Measurements from ENCODE around the gene TSN.
A peak's percentile ranks its signal among the peaks of the same experiment; 100 is the strongest.
"Not testable (repeated sequence)": the region's sequence is repeated elsewhere in the genome, so short reads cannot be mapped to it uniquely, and the experiment has no call there.

The TSN gene

DNA sequence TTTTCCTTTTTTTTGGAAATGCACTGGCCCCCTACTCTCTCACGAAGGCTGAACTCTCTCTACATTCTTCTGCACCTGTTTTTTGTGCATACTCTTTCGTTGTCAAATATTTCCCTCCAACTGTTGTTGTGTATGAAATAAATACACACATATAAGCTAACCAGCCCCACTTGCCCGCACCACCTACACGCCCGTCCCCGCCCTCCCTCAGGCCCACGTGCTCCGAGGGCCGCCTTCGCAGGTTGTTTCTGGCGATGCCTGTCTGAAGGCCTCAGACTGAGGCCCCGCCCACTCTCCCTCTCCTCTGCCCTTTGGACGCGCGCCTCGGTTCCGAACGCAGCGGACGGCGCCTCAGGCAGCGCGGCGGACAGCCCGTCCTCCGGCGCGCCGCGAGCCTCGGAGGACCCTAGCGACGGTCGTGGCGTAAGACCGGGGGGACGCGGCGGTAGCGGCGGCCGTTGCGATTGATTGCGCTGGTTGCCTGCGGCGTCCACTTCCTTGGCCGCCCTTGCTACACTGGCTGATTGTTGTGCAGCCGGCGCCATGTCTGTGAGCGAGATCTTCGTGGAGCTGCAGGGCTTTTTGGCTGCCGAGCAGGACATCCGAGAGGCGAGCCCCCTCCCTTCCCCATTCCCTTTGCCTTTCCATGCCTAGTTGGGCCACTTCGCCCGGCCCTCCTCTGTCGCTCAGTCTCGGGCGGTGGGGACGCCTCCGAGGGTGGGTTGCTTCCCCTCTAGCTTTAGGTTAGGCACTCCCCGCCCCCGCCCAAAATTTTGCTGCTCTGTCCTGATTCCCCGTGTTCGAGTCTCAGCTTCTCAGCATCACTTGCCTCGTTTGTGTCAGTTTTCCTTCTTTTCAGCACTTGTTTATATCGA is at the start of gene TSN:
TSS of gene TSN (plus strand) at position 415 of the 875 bp plus-strand sequence. CDS start at position 544, 129 bp downstream.
- FAIRE-seq: peak; percentile 76

DNA sequence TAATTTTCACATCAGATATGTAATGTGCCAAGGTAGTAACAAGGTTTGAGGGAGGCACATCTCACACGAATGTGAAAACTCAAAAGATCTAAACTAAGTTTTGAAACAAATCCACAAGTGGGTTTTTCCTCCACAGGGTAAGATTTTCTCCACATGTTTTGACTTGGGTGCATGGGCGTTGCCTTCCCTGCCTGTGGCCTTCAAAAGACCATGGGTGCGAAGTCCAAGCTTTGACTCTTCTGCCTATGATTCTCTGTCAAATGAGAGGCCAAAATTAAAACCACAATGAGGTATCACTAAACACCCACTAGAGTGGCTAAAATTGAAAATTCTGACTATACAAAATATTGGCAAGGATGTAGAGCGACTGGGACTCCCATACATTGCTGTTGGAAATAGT is 49.5 kb upstream of the TSN start:
- no peak for FAIRE-seq

DNA sequence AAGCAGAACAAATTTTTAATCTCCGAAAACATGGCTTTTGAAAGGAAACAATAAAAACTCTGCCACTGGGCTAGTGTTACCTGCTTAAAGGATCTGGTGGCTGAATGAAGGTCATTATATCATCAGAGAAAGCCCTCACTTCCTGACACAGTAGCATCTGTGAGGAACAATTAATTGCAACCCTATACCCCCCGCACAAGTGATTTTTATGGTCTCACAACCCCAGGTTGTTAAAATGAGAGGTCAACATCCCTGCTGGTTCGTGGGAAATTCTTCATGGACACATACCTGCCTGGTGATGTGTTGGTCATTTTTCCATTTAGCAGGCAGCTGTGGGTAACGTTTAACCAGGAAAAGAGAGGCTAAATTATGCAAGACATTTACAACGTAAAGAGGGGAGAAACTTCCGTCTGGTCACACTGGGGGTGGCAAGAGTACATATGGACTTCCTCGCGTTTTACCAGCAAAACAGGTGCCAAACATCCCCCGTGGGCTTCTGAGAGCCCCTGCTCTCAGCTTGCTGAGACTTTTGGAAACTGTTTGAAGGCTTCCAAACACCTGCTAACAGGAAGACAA is 48.0 kb upstream of the TSN start:
- no peak for FAIRE-seq

DNA sequence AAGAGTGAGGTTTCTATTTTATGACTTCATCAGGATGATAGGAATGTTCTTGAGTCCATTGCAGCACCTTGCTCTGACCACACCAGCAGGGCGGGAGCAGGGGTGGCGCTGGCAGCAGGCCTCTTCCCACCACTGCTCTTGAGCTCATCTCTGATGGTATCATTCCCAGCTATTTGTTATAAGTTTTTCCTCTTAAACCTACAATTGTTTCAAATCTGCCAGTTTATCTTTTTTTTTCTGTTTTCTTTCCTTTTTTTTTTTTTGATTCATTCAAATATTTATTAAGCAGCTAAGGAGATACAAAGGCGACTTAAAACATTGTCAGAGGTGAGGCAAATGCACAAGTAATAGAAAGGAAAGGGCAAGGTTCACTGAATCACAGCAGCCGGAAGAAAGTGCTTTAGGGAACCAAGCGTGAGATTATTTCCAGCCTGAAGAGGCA is 47.5 kb upstream of the TSN start:
- no peak for FAIRE-seq

DNA sequence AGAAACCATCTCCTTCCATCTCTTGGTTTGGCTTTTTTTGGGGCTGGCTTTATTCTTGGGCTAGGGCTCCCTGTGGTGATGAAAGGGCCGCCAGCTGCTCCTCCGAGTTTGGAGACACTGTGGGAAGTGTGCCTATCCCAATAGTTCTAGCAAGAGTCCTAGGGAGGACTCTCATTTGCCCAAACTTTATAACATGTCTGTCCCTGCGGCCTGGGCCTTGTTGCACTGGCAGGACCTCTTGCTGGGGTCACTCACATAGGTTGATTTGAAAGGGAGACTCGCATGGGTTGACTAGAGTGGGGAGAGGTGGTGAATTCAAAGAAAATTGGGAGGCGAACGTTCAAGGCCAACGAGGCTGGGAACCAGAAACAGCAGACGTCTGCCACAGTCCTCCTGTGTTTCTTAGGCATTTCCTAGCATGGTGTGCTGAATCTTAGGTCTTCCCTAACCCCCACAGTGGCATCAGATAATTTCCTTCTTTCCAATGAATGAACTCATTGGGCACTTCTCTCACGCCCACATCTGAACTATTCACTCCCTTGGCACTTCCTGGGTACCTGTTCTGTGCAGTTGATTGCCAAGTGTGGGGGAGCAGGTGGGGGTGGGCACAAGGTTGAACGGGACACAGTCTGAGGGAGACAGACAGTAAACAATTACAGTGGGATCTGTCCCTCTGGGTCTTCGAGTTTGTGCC is 45.5 kb upstream of the TSN start:
- FAIRE-seq: no peak

DNA sequence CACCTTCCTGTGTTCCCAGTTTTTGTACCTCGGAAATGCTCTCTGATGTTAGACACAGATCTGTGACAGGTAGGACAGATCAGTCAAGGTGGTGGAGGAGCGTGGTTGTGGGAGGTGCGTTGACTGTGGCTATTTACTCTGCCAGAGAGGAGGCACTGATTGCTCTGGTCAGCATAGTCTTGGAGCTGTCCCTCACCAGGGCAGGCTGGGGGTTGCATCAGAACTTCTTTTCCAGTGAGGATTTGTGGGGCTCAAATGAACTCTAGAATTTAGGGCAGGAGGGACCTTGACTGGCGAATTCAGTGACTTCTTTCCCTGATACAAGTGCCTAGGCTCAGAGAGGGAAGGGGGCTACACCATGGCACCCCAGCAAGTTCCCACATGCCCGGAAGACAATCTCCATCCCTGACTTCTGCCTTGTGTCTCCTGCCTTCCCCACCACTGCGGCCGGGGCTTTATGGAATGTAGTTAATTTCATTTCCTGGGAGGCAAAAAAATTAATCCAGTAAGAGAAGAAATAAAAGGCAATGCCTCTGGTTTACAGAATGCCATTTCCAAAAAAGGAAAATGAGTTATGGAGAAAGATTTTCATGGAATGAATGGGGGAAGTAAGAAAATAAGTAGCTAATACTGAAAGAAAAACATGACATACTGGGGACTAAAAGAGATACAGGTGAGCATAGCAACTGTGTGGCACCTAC is 44.8 kb upstream of the TSN start:
- no peak for FAIRE-seq

DNA sequence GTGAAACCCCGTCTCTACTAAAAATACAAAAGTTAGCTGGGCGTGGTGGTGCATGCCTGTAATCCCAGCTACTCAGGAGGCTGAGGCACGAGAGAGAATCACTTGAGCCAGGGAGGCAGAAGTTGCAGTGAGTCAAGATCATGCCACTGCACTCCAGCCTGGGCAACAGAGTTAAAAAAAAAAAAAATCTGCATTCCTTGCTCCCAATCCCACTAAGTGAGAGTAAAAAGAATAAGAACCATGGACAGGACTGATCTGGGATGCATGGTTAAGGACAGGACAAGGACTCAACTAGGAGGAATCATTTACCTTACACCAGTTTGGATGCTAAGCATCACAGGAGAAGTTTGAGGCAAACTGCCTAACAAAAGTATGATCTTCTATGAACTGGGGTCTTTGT is 44.0 kb upstream of the TSN start:
- not testable (repeated sequence) for FAIRE-seq

DNA sequence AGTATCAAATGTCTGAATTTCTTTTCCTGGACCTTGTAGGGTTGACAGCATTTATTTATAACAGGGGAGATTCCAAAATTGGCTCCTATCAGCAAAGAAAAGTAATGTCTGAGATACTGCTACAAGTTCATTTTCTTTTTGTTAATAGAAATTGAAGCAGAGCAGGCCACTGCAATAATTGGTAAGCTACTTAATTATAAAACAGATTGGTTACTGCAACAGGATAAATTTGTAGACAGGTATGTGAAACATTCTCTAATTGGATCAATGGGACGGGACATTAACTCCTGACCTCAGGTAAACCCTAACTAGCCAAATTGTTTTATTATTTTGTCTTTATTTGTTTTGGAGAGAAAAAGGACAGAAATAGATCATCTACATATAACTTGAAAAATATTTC is 39.3 kb upstream of the TSN start:
- FAIRE-seq: no peak

DNA sequence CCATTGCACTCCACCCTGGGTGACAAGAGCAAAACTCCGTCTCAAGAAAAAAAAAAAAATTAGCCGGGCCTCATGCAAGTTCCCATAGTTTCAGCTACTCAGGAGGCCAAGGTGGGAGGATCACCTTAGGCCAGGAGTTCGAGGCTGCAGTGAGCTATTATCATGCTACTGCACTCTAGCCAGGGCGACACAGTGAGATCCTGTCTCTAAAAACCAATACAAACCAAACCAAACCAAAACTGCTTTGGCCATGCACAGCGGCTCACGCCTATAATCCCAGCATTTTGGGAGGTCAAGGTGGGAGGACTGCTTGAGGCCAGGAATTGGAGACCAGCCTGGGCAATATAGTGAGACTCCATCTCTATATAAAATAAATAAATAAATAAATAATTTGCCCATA is 37.9 kb upstream of the TSN start:
- no peak for FAIRE-seq

DNA sequence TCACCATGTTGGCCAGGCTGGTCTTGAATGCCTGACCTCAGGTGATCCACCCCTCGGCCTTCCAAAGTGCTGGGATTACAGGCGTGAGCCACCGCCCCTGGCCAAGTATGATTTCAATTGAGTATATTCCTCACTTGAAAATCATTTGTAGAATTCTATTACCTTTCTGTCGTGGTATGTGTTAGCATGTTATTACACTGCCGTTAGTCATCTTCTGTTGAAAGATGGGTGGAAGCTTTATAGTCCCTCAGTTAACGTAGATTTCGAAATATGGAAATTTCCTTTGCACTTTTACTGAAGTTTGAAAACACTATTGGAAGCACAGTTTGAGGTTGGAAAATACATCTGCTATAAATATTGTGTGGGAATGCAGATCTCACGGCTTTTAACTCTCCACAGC is 33.5 kb upstream of the TSN start:
- no peak for FAIRE-seq

DNA sequence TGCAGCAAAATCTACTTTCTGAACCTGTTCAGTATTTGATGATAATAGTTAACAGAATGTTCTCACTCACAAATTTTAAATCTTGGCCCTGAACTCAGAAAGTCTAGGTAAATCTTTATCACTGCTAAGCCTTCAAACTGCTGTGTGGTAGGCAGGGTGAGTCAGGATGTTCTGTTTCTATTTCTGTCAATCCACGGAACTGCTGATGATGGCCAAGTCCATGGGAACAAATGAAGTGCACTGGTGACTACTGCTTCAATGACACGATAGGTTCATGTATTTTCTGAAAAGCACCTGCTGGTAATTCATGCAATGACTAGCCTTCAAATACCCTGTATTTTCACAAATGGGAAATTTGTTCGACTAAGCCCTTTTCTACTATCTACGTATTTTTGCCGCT is 33.0 kb upstream of the TSN start:
- FAIRE-seq: no peak

DNA sequence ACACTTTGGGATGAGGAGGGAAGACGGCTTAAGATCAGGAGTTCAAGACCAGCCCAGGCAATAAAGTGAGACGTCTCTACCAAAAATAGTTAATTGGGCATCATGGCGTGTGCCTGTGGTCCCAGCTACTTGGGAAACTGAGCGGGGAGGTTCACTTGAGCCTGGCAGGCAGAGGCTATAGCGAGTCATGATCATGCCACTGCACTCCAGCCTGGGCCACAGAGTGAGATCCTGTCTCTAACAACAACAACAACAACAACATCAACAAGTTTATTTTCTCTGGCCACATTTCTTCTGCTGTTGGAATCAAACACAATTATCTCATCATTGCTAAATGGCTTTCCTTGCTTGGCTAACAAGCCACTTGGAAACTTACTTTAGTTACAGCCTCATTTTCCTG is 32.1 kb upstream of the TSN start:
- FAIRE-seq: no peak

DNA sequence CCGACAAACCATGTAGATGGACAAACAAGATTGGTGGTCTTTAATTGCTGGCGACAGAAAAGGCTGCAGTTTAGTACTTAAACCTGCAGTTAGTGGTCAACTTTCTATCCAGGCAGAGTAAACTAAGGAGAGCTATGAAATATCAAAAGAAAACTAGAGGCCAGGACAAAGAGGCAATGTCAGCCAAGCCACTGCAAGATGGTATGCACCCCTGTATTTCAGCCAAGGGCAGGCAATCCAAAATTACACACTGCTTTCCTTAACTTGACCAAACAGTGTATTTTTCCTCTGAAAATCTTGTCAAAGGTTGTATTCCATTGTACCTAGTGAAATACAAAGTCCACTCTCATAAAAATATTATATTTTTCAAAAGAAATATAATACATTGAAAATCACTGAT is 28.1 kb upstream of the TSN start:
- FAIRE-seq: no peak

DNA sequence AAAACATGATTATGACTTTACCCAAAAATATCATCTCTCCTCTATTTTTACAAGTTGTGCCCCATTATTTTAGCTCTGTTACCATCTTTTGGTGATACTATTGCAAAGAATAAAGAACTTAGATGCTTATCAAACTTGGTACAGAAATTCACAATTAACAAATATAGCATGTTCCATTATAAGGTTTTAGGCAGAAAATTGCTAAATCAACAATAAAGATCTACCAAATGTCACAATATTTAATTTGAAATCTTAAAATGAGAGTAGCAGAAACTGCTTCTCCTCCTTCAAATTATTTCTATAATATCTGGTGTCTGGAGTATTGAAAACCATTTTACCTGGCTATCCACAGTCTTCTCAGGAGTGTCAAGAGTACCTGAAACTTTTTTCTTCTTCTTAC is 27.5 kb upstream of the TSN start:
- FAIRE-seq: no peak

DNA sequence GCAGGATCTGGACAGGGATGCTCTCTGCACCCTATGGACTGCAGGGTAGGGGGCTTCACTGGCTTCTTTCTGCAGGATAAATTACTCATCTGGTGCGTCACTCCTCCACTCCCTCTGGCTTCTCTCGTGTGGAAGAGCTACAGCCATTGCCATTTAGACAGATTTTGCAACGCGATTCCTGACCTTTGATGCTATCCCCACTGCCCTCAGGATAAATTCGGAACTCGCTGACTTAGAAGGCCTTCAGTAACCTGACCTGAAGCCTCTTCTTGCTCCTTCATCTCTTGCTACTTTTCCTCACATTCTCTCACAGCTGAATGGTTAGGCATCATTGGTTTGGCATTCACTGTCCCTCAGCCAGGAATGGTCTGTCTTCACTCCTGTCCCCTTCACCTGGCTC is 24.1 kb upstream of the TSN start:
- no peak for FAIRE-seq

DNA sequence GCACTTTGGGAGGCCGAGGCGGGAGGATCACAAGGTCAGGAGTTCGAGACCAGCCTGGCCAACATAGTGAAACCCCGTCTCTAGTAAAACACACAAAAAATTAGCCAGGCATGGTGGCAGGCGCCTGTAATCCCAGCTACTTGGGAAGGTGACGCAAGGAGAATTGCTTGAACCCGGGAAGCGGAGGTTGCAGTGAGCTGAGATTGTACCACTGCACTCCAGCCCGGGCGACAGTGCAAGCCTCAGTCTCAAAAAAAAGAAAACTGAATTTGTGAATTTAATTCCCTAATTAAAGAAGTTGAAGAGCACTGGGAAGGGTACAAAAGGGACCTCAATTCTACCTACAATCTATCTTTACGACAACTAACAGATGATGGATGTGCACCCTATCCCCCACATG is 20.9 kb upstream of the TSN start:
- not testable (repeated sequence) for FAIRE-seq

DNA sequence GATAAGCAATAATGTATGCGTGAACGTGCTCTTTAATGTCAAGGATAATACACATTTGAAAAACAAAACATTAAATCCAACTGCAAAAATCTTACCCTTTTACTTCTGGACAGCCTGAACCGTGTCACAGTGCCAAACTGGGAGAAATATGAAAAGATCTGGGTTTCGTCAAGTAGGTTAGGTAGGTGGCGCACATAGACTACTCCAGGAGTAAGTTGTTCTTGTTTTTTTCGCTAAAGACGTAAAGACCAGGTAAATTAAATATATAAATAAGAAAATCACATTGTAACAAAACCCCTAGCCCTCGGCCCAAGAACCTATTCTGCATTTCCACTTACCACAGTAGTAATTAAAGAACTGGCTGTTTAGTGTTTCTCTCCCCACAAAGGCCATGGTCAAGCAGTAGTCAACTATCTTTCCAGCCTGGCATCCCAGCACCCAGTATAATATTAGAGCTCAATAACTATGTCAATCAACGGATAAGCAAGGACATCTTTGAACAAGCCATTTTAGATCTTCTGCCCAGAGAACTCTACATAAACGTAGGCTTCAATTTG is 19.9 kb upstream of the TSN start:
- no peak for FAIRE-seq

DNA sequence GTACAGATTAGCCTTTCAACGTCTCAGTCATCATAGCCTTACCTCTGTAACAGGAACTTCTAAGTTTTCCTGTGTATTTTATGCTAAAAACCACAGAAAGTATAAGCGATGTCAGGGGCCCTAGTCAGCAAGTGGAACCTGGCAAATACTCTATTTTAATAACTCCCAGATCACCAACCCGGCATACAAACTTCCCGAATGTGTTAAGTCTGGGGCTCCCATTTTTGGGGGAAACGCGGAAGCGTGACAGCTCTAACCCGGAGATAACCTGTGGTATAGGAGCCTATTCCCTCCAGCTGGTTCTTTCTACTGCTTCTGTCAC is 19.4 kb upstream of the TSN start:
- FAIRE-seq: no peak

DNA sequence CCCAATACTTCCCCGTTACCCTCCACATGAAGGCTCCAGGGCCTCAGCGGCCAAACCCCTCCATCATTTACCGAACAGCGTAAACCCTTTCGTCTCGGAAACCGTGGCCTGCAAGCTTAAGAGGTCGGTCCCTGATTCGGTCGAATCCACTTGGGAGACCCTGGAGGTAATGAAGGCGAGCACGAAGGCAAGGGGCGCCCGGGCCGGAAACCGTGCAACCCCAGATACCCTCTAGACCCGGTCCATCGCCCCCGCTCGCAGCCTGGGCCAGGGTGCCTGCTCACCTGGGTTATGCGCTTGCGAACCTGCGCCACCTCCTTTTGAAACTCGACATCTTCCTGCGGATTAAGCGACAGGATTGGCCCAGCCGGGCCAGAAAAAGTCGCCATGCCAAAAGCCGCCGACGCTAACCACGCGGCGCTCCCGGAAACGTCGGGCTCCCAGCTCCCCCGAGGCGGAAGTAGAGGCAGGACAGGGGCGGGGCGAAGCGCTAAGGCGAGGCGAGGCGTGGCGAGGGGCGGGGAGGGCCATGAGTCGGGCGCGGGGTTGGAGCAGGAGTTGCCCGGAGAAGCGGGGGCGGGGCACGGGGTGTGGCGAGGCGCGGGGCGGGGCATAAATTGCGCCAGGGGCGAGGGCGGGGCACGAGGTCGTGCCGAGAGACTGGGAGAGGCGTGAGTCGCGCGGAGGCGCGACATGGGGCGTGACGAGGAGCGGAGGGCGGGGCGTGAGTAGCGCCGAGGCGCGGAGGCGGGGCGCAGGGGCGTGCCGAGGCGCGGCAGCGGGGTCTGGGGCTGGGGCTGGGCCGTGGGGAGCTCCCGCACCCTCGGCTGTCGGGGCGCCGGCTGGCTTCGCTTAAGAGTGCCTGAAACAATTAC is 18.8 kb upstream of the TSN start, which contains the start of gene NIFK:
TSS of gene NIFK (minus strand) at position 414 of the 875 bp plus-strand sequence. CDS start at position 389, 25 bp downstream.
- FAIRE-seq: no peak

DNA sequence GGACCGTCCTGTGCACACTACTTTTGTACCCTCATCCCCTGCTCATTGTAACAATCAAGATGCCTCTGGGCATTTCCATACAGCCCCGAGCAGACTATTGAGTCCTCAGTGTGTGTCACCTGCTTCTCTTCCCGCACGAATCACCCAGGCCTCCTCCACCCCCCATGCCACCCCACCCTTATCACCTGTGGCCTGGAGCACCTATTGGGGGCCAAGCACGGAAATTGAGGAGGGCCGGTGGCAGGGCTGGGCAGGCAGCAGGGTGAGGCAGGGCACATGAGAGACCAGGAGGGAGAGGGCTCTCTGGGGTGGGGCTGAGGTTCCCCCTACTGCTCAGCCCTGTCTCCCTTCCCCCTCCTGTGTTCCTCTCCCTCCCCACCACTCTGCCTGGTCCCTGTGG is 14.5 kb upstream of the TSN start:
- no peak for FAIRE-seq

DNA sequence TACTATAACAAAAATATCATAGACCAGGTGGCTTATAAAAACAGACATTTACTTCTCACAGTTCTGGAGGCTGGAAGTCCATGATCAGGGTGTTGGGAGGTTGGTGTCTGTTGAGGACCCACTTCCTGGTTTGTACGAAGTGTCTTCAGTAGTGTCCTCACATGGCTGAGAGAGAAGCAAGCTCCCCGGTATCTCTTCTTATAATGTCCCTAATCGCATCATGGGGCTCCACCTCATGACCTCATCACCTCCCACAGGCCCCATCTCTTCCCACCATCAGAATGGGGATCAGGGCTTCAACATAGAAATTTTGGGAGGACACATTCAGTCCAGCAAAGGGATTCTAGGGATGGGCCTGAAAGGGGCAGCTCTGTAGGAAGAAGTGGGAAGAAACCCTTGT is 14.0 kb upstream of the TSN start:
- FAIRE-seq: no peak

DNA sequence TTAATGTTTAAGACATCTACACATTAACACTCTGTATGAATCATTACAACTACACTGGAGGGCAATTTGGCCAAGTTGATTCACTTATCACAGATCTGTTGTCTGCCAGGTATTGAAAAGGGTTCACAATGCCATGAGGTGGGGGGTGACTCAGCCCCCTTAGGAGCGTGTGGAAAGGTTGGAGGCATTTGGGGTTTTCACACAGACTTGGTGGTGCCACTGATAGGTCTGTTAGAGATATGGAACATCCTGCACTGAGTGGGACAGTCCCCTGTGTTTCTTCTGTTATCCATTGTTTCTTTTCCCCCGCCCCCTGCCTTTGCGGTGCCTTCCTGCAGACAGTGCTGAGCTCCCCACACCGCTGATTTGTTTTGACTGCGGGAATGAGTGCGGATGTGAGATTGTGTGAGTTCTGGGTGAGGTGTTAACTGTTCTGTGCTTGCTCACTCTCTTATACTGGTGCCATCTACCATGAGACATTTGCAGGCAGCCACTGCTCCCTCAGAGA is 9.3 kb upstream of the TSN start:
- no peak for FAIRE-seq

Measured in G401.6 (cell line).